Stomach (tissue), 9 donors: Measurements from ENCODE around the gene PGRMC1. TPM values are rescaled to one million over a fixed set of nuclear protein-coding genes. Genes with fewer than 3 reads are reported as not detected.

Experiments
- DNase-seq, 2 donors: peaks; one replicate each; pipeline versions ENCODE4 v3.0.0 to v3.0.0-alpha.2; 2013 to 2019
- H3K27ac ChIP-seq, 5 donors: fragments of 200-600 bp in 4 of 5; sonication (generic) in 4 of 5; one replicate each; pipeline ENCODE4 v1.5.1; 2013 to 2019; ENCODE audit warnings: mild to moderate bottlenecking in 1 of 5, moderate library complexity in 1 of 5
- H3K27me3 ChIP-seq, 3 donors: fragments of 200-600 bp; sonication (generic); one replicate each; pipeline ENCODE4 v1.5.1; 2017 to 2019; ENCODE audit warnings: mixed run types in 1 of 3
- H3K36me3 ChIP-seq, 4 donors: fragments of 200-600 bp; sonication (generic); 1 replicate in 3 of 4; 2 replicates in 1 of 4; pipeline ENCODE4 v1.5.1; 2016 to 2019
- H3K4me1 ChIP-seq, 4 donors: fragments of 200-600 bp; sonication (generic); one replicate each; pipeline ENCODE4 v1.5.1; 2016 to 2019
- H3K4me3 ChIP-seq, 4 donors: fragments of 200-600 bp; sonication (generic) in 3 of 4; one replicate each; pipeline ENCODE4 v1.5.1; 2016 to 2019; ENCODE audit warnings: mild to moderate bottlenecking in 1 of 4
- H3K9me3 ChIP-seq, 4 donors: fragments of 200-600 bp; sonication (generic); one replicate each; pipeline ENCODE4 v1.5.1; 2016 to 2019
- EP300 ChIP-seq: sonication (generic); formaldehyde crosslinking; IDR thresholded peaks from one replicate; pipeline ENCODE4 v1.6.1; 2017; ENCODE audit warnings: antibody characterized with exemption
- POLR2A ChIP-seq, 4 donors: fragments of 450-650 bp; IDR thresholded peaks; one replicate each; pipeline ENCODE4 v1.6.1; 2016; ENCODE audit warnings: antibody characterized with exemption in 4 of 4, control low read depth in 2 of 4, mild to moderate bottlenecking in 1 of 4, moderate library complexity in 1 of 4
- POLR2AphosphoS5 ChIP-seq, 3 donors: sonication (generic); formaldehyde crosslinking; IDR thresholded peaks; one replicate each; pipeline ENCODE4 v1.6.1; 2016; ENCODE audit warnings: antibody characterized with exemption in 3 of 3
- WGBS, 5 donors: extraction: QIAGEN DNeasy Blood & Tissue Kit in 3 of 5; methylation state at CpG; one replicate each; pipeline versions ENCODE4 v1.1.5 to v1.1.7; 2013 to 2018; 5-methylcytosine and 5-hydroxymethylcytosine counted together
- intact Hi-C: fragments of 100-400 bp; cut with DNase I; formaldehyde crosslinking; loops from one replicate; pipeline ENCODE4 v1.15.1; 2023; ENCODE audit warnings: low total_unique reads
- polyA plus RNA-seq, 3 donors: library from polyadenylated mRNA; stranded (reverse); fragments of 200-250 nt; gene quantifications; one replicate each; pipeline ENCODE4 v1.2.3, GENCODE V29; 2013
- total RNA-seq, 5 donors: library from RNA; depleted of rRNA; stranded (reverse); fragments of >200 nt; gene quantifications; one replicate each; pipeline versions ENCODE4 v1.1.0 to v1.2.3, GENCODE V29; 2014 to 2016
- TF ChIP-seq, protein P1 (sequence below), 7 experiments: fragments of 450-650 bp in 4 of 7; fragments of 200-600 bp in 3 of 7; sonication (generic) in 3 of 7; IDR thresholded peaks; one replicate each; pipeline ENCODE4 v1.5.1; 2016 to 2019; ENCODE audit warnings: antibody characterized with exemption in 7 of 7, control low read depth in 2 of 7, mild to moderate bottlenecking in 1 of 7
- donor health status: healthy with polysubstance abuse.
- donor health status: Bipolar disorder and iron deficiency.
- donor health status: healthy.

PGRMC1 gene
- total and polyA plus RNA-seq, 8 donors, result 9.8 to 198 (median 48.6) TPM

DNA sequence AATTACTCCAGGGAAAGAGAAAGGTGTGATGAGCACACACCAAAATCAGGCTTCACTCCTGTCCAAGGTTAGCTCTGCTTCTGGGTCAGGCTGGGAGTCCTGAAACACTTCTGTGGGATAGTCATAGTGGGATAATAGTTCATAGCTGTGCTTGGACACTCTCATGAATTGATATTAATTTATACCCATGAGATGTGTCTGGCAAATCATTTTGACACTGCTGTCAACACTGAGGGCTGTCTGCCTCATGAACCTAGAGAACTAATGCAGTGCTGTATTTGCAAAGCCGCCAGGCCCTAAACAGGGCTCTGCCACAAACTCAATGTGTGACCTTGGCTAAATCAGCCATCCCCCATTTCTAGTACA, 24.5 kb upstream of the PGRMC1 start:
- intact Hi-C loops, result no loop called here
- Histone ChIP-seq H3K4me3 (no peak overlapping the region), H3K36me3 (no peaks in the 10 kb centered on the region), H3K9me3 (no peaks in the 10 kb centered on the region), H3K4me1 (no peaks in the 10 kb centered on the region), H3K27ac (no peak overlapping the region), H3K27me3 (no peaks in the 10 kb centered on the region)
- TF ChIP-seq, protein P1, sequence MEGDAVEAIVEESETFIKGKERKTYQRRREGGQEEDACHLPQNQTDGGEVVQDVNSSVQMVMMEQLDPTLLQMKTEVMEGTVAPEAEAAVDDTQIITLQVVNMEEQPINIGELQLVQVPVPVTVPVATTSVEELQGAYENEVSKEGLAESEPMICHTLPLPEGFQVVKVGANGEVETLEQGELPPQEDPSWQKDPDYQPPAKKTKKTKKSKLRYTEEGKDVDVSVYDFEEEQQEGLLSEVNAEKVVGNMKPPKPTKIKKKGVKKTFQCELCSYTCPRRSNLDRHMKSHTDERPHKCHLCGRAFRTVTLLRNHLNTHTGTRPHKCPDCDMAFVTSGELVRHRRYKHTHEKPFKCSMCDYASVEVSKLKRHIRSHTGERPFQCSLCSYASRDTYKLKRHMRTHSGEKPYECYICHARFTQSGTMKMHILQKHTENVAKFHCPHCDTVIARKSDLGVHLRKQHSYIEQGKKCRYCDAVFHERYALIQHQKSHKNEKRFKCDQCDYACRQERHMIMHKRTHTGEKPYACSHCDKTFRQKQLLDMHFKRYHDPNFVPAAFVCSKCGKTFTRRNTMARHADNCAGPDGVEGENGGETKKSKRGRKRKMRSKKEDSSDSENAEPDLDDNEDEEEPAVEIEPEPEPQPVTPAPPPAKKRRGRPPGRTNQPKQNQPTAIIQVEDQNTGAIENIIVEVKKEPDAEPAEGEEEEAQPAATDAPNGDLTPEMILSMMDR (IDR thresholded peaks at IDR 0.05), result no peak
- no peak for TF ChIP-seq POLR2AphosphoS5 (IDR thresholded peaks at IDR 0.05)
- TF ChIP-seq EP300, result no peak
- TF ChIP-seq POLR2A (IDR thresholded peaks at IDR 0.05), result no peak
- 88 to 100% (median 92%) methylated on average over 1 of the region's 1 CpG for WGBS, 5 donors
- DNase-seq, result no peak

DNA sequence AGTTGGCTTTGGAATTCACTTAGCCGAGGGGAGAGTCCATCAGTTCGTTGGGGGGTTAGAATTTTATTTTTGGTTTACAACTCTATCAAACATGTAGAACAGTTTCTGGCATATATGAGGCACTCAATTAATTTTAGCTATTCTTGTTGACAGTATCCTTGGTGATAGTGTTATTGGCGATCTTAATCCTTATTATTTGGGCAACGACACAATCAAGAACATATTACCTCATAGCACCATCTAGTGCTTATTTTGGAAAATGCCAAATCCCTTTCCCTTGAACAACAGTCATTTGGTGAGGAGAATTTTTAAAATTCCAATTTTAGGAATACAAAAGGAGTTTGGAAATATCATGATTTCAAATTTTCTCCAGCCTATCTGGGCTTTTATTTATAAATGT, 17.9 kb upstream of the PGRMC1 start:
- intact Hi-C loops, result no loop called here
- H3K4me3 ChIP-seq, result no peak overlapping the region

DNA sequence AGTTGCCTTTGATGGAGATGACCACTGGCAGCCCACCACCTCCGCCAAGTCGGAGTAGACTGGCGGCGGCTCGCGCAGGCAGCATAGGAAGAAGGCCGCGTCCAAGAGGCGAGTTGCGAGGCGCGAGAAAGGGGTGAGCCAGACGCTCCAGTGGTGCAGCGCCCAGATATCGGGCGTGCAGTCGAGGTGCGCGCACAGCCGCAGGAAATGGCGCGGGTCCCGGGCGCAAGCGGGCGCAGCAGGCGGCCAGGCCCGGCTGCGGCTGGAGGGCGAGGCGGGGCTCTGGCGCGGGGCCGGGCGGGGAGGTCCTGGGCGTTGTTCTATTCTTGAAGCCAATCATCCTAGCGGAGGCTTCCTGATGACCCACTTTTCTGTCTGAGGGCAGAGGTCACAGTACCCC, 13.2 kb upstream of the PGRMC1 start:
- Histone ChIP-seq H3K9me3 (no peaks in the 10 kb centered on the region), H3K36me3 (no peaks in the 10 kb centered on the region), H3K4me3 (no peak overlapping the region), H3K27ac (no peak overlapping the region), H3K4me1 (no peaks in the 10 kb centered on the region), H3K27me3 (no peaks in the 10 kb centered on the region)
- 61 to 75% (median 72%) methylated on average over 24 to 37 of the region's 37 CpGs for WGBS, 5 donors
- intact Hi-C loops, result no loop called here
- DNase-seq, result no peak
- TF ChIP-seq POLR2AphosphoS5 (IDR thresholded peaks at IDR 0.05) (no peak), POLR2A (IDR thresholded peaks at IDR 0.05) (no peak), EP300 (no peak)
- TF ChIP-seq, protein P1 (IDR thresholded peaks at IDR 0.05), result no peak

More for the DNA sequence above, 17.9 kb upstream of the PGRMC1 start:
- Histone ChIP-seq H3K27ac (no peak overlapping the region), H3K9me3 (no peaks in the 10 kb centered on the region), H3K4me1 (no peaks in the 10 kb centered on the region), H3K36me3 (no peaks in the 10 kb centered on the region), H3K27me3 (no peaks in the 10 kb centered on the region)
- TF ChIP-seq POLR2AphosphoS5 (IDR thresholded peaks at IDR 0.05), result no peak
- no peak for TF ChIP-seq POLR2A (IDR thresholded peaks at IDR 0.05)
- TF ChIP-seq, protein P1 (IDR thresholded peaks at IDR 0.05), result peak in 2 of 7 experiments; percentile 19 to 23
- no peak for TF ChIP-seq EP300
- 20 to 35% (median 29%) methylated on average over 4 of the region's 4 CpGs for WGBS, 5 donors
- peak in 1 of 2 donors; percentile 41 for DNase-seq

DNA sequence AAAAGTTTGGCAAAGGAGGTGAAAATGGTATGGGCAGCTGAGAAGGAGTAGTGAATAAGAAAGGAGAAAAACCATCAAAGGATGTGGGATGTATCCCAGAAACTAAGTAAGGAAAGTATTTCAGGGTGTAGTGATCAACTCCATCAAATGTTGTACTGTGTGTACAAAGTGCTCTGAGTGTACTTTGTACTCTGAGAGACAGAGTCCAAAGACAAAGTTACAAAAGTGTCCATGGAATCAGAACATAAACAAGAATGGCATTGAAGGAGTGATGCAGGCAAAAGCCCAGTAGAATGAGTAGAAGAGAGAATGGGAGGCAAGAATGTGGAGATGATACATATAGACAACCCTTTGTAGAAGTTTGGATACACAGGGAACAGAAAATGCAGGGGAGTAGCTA, 12.3 kb upstream of the PGRMC1 start:
- H3K27ac ChIP-seq, result no peak overlapping the region
- H3K36me3 ChIP-seq, result no peaks in the 10 kb centered on the region
- DNase-seq, result no peak
- no peaks in the 10 kb centered on the region for H3K9me3 ChIP-seq
- H3K4me1 ChIP-seq, result no peaks in the 10 kb centered on the region
- intact Hi-C loops, result no loop called here
- no peak overlapping the region for H3K4me3 ChIP-seq
- H3K27me3 ChIP-seq, result no peaks in the 10 kb centered on the region
- TF ChIP-seq, protein P1 (IDR thresholded peaks at IDR 0.05), result no peak
- TF ChIP-seq EP300, result no peak
- no peak for TF ChIP-seq POLR2AphosphoS5 (IDR thresholded peaks at IDR 0.05)
- no peak for TF ChIP-seq POLR2A (IDR thresholded peaks at IDR 0.05)
